ENCODE data around the gene ROPN1B. TPM values are rescaled to one million over a fixed set of nuclear protein-coding genes. Genes with fewer than 3 reads are reported as not detected.

Gene ROPN1B
- total RNA-seq, 1 experiment from 2014 or later, result not detected

GRCh38 chr3:125959317-125960065, 9.5 kb upstream of the ROPN1B start:
- Mint-ChIP-seq H3K27me3 (ENCODE audit: insufficient read depth, unreplicated experiment) (no peaks in the 10 kb centered on the region), H3K4me1 (ENCODE audit: low read depth, unreplicated experiment) (no peaks in the 10 kb centered on the region), H3K27ac (ENCODE audit: unreplicated experiment) (no peak overlapping the region), H3K36me3 (ENCODE audit: insufficient read depth, unreplicated experiment) (no peaks in the 10 kb centered on the region), H3K9me3 (ENCODE audit: unreplicated experiment) (no peaks in the 10 kb centered on the region), H3K4me3 (ENCODE audit: unreplicated experiment) (no peak overlapping the region)
- TF ChIP-seq, protein P1, sequence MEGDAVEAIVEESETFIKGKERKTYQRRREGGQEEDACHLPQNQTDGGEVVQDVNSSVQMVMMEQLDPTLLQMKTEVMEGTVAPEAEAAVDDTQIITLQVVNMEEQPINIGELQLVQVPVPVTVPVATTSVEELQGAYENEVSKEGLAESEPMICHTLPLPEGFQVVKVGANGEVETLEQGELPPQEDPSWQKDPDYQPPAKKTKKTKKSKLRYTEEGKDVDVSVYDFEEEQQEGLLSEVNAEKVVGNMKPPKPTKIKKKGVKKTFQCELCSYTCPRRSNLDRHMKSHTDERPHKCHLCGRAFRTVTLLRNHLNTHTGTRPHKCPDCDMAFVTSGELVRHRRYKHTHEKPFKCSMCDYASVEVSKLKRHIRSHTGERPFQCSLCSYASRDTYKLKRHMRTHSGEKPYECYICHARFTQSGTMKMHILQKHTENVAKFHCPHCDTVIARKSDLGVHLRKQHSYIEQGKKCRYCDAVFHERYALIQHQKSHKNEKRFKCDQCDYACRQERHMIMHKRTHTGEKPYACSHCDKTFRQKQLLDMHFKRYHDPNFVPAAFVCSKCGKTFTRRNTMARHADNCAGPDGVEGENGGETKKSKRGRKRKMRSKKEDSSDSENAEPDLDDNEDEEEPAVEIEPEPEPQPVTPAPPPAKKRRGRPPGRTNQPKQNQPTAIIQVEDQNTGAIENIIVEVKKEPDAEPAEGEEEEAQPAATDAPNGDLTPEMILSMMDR (IDR thresholded peaks at IDR 0.05; ENCODE audit: insufficient read depth in 1 of 2, low read depth in 1 of 2, low read length in 1 of 2, severe bottlenecking in 1 of 2, unreplicated experiment in 1 of 2), result no peak
- BruUV-seq (replicated peaks), result no TSS peak
- Histone ChIP-seq H3K4me3 (ENCODE audit: low read depth, low read length) (no peak overlapping the region), H3K36me3 (ENCODE audit: control insufficient read depth, insufficient read depth, low read length) (no peaks in the 10 kb centered on the region), H3K4me1 (no peaks in the 10 kb centered on the region), H3K9me3 (no peaks in the 10 kb centered on the region), H3K27me3 (replicated peaks; ENCODE audit: control insufficient read depth, insufficient read depth, low read length) (no peaks in the 10 kb centered on the region)
- intact Hi-C loops (cut with micrococcal nuclease; ENCODE audit: unreplicated experiment), result no loop called here
- POLR2A ChIA-PET, result no interaction called here
- CTCF ChIA-PET, result no interaction called here
- no peak for DNase-seq

GRCh38 chr3:125960066-125960424, 8.9 kb upstream of the ROPN1B start:
- no TSS peak for BruUV-seq (replicated peaks)
- Mint-ChIP-seq H3K27ac (ENCODE audit: unreplicated experiment) (no peak overlapping the region), H3K4me3 (ENCODE audit: unreplicated experiment) (no peak overlapping the region), H3K4me1 (ENCODE audit: low read depth, unreplicated experiment) (no peaks in the 10 kb centered on the region), H3K36me3 (ENCODE audit: insufficient read depth, unreplicated experiment) (no peaks in the 10 kb centered on the region), H3K27me3 (ENCODE audit: insufficient read depth, unreplicated experiment) (no peaks in the 10 kb centered on the region), H3K9me3 (ENCODE audit: unreplicated experiment) (no peaks in the 10 kb centered on the region)
- DNase-seq, result no peak
- ChIA-PET CTCF (no interaction called here), POLR2A (no interaction called here)
- Histone ChIP-seq H3K4me3 (ENCODE audit: low read depth, low read length) (no peak overlapping the region), H3K36me3 (ENCODE audit: control insufficient read depth, insufficient read depth, low read length) (no peaks in the 10 kb centered on the region), H3K9me3 (no peaks in the 10 kb centered on the region), H3K27me3 (replicated peaks; ENCODE audit: control insufficient read depth, insufficient read depth, low read length) (no peaks in the 10 kb centered on the region), H3K4me1 (no peaks in the 10 kb centered on the region)
- intact Hi-C loops (cut with micrococcal nuclease; ENCODE audit: unreplicated experiment), result no loop called here
- TF ChIP-seq, protein P1 (IDR thresholded peaks at IDR 0.05; ENCODE audit: insufficient read depth in 1 of 2, low read depth in 1 of 2, low read length in 1 of 2, severe bottlenecking in 1 of 2, unreplicated experiment in 1 of 2), result no peak

DNA sequence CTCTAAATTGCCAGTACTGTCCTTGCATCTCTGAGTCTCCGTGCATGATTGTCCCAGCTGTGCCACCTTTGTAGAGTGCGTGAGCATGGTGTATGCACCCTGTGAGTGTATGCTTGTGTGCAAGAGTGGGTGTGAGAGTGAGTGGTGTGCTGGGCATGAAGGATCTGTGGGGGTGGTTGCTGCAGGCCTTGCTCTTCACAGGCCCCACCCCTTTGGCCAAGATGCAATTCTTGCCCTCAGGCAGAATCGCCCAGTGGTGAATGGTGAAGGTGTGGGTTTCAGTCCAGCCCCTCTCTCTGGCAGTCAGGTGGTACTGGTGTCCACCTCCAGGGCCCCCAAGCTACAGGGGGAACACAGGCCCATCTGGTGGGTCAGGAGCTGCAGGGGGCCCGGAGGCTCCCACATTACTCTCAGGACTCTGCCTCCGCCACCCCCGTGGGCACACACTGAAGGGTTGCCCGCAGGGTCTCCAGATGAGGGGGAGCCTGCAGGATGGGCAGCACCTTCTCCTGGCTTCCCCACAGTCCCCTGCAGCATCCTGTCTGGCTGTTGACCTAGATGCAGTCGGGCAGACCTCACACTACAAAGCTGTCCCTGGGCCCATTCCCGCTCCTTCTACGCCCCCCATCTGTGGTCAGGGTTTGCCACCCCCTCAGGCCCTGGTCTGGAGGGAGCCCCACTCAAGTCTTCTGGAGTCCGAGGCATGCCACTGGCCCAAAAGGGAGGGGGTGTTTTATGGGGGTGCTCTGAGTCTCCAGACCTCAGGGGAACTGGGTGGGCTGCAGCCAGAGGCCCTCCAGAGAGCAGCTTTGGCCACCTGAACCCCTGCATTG, 8.3 kb upstream of the ROPN1B start:
- H3K36me3 ChIP-seq (ENCODE audit: control insufficient read depth, insufficient read depth, low read length), result no peaks in the 10 kb centered on the region
- H3K4me1 Mint-ChIP-seq (ENCODE audit: low read depth, unreplicated experiment), result no peaks in the 10 kb centered on the region
- H3K27me3 ChIP-seq (replicated peaks; ENCODE audit: control insufficient read depth, insufficient read depth, low read length), result no peaks in the 10 kb centered on the region
- no peak overlapping the region for H3K4me3 ChIP-seq (ENCODE audit: low read depth, low read length)
- no peak overlapping the region for H3K27ac Mint-ChIP-seq (ENCODE audit: unreplicated experiment)
- POLR2A ChIA-PET, result no interaction called here
- TF ChIP-seq, protein P1 (IDR thresholded peaks at IDR 0.05; ENCODE audit: insufficient read depth in 1 of 2, low read depth in 1 of 2, low read length in 1 of 2, severe bottlenecking in 1 of 2, unreplicated experiment in 1 of 2), result no peak
- CTCF ChIA-PET, result no interaction called here
- no peaks in the 10 kb centered on the region for H3K27me3 Mint-ChIP-seq (ENCODE audit: insufficient read depth, unreplicated experiment)
- no peaks in the 10 kb centered on the region for H3K4me1 ChIP-seq
- no peak overlapping the region for H3K4me3 Mint-ChIP-seq (ENCODE audit: unreplicated experiment)
- H3K36me3 Mint-ChIP-seq (ENCODE audit: insufficient read depth, unreplicated experiment), result no peaks in the 10 kb centered on the region
- DNase-seq, result no peak
- intact Hi-C loops (cut with micrococcal nuclease; ENCODE audit: unreplicated experiment), result no loop called here
- H3K9me3 ChIP-seq, result no peaks in the 10 kb centered on the region
- no TSS peak for BruUV-seq (replicated peaks)
- H3K9me3 Mint-ChIP-seq (ENCODE audit: unreplicated experiment), result no peaks in the 10 kb centered on the region

Data from Caco-2 (cell line).